ENCODE measurements around the gene SCYL2.
"Not testable (repeated sequence)": the region's sequence is repeated elsewhere in the genome, so short reads cannot be mapped to it uniquely, and the experiment has no call there.

SCYL2 gene

GRCh38 chr12:100265107-100265506, 1.9 kb upstream of the SCYL2 start:
- DNase-seq = not testable (repeated sequence)

- no peak for DNase-seq
Observed at GRCh38 chr12:100265732-100266584, 1.0 kb upstream of the SCYL2 start.

GRCh38 chr12:100266585-100266834, 467 bp upstream of the SCYL2 start:
- no peak for DNase-seq

GRCh38 chr12:100267603-100268281, 765 bp downstream of the SCYL2 start:
- DNase-seq = peak; percentile 54

- DNase-seq = no peak
Observed at GRCh38 chr12:100268835-100269564, 2.0 kb downstream of the SCYL2 start.

- DNase-seq = no peak
Observed at GRCh38 chr12:100273782-100274181, 6.8 kb downstream of the SCYL2 start.

GRCh38 chr12:100274291-100274690, 7.3 kb downstream of the SCYL2 start:
- DNase-seq = peak; percentile 57

GRCh38 chr12:100279159-100279558, 12.2 kb downstream of the SCYL2 start:
- no peak for DNase-seq

GRCh38 chr12:100279607-100280244, 12.7 kb downstream of the SCYL2 start:
- DNase-seq = peak; percentile 56

GRCh38 chr12:100284556-100284955, 17.6 kb downstream of the SCYL2 start:
- DNase-seq = not testable (repeated sequence)

GRCh38 chr12:100289038-100289437, 22.1 kb downstream of the SCYL2 start:
- no peak for DNase-seq

GRCh38 chr12:100290016-100290415, 23.0 kb downstream of the SCYL2 start:
- no peak for DNase-seq

- DNase-seq = no peak
Observed at GRCh38 chr12:100293017-100293416, 26.0 kb downstream of the SCYL2 start.

GRCh38 chr12:100294366-100294765, 27.4 kb downstream of the SCYL2 start:
- not testable (repeated sequence) for DNase-seq

- DNase-seq = no peak
Observed at GRCh38 chr12:100295764-100296555, 29.0 kb downstream of the SCYL2 start.

- DNase-seq = peak; percentile 69
Observed at GRCh38 chr12:100302081-100302480, 35.1 kb downstream of the SCYL2 start.

- no peak for DNase-seq
Observed at GRCh38 chr12:100303831-100304230, 36.9 kb downstream of the SCYL2 start.

- DNase-seq = not testable (repeated sequence)
Observed at GRCh38 chr12:100304334-100304733, 37.4 kb downstream of the SCYL2 start.

GRCh38 chr12:100308138-100308537, 41.2 kb downstream of the SCYL2 start:
- DNase-seq = not testable (repeated sequence)

- DNase-seq = no peak
Observed at GRCh38 chr12:100311317-100311716, 44.3 kb downstream of the SCYL2 start.

- no peak for DNase-seq
Observed at GRCh38 chr12:100317371-100317770, 50.4 kb downstream of the SCYL2 start.

- DNase-seq = no peak
Observed at GRCh38 chr12:100324498-100324897, 57.5 kb downstream of the SCYL2 start.

All from hematopoietic multipotent progenitor cell treated with erythropoietin and hydrocortisone succinate and interleukin-3 and kit ligand, for 8 days (in vitro differentiated cells).